Osteocyte (in vitro differentiated cells): Measurements from ENCODE around the gene SH3PXD2A. TPM values are rescaled to one million over a fixed set of nuclear protein-coding genes. Genes with fewer than 3 reads are reported as not detected.

Source experiments
- DNase-seq: peaks from one replicate; pipeline ENCODE4 v3.0.0; 2021; ENCODE audit warnings: mixed read lengths; ENCODE audit not compliant: unreplicated experiment; ENCODE audit errors: extremely low spot score
- H3K27ac Mint-ChIP-seq: one replicate; pipeline ENCODE4 v1.8.0; 2021; ENCODE audit warnings: mild to moderate bottlenecking, mixed read lengths; ENCODE audit not compliant: unreplicated experiment
- H3K27me3 Mint-ChIP-seq: one replicate; pipeline ENCODE4 v1.8.0; 2021; ENCODE audit warnings: mixed read lengths; ENCODE audit not compliant: unreplicated experiment
- H3K36me3 Mint-ChIP-seq: one replicate; pipeline ENCODE4 v1.8.0; 2021; ENCODE audit warnings: mixed read lengths; ENCODE audit not compliant: unreplicated experiment
- H3K4me1 Mint-ChIP-seq: one replicate; pipeline ENCODE4 v1.8.0; 2021; ENCODE audit warnings: mixed read lengths; ENCODE audit not compliant: unreplicated experiment
- H3K4me3 Mint-ChIP-seq: one replicate; pipeline ENCODE4 v1.8.0; 2021; ENCODE audit warnings: mild to moderate bottlenecking, moderate library complexity, mixed read lengths; ENCODE audit not compliant: unreplicated experiment
- H3K9me3 Mint-ChIP-seq: one replicate; pipeline ENCODE4 v1.8.0; 2021; ENCODE audit warnings: mixed read lengths; ENCODE audit not compliant: unreplicated experiment
- CTCF ChIP-seq: fragments of 200-600 bp; sonication (generic); IDR thresholded peaks from 2 replicates; pipeline ENCODE4 v1.5.0; 2021; ENCODE audit warnings: antibody characterized with exemption, mild to moderate bottlenecking, moderate library complexity
- total RNA-seq: library from RNA; stranded (reverse); gene quantifications from 2 replicates; pipeline ENCODE4 v1.2.1, GENCODE V29; 2021

SH3PXD2A gene
- total RNA-seq, 1 donor from 2014 or later: 43.0 TPM

- TF ChIP-seq CTCF: no peak
- no peak overlapping the region for H3K4me3 Mint-ChIP-seq
- H3K27ac Mint-ChIP-seq: no peak overlapping the region
Measured at GRCh38 chr10:103789161-103789560, 66.2 kb downstream of the SH3PXD2A start.

GRCh38 chr10:103787331-103787730 is 68.0 kb downstream of the SH3PXD2A start:
- no peak for DNase-seq
- TF ChIP-seq CTCF: no peak
- H3K4me3 Mint-ChIP-seq: no peak overlapping the region
- H3K27ac Mint-ChIP-seq: no peak overlapping the region
- H3K4me1 Mint-ChIP-seq: peaks cover 4% of the 10 kb centered on the region
- H3K9me3 Mint-ChIP-seq: no peaks in the 10 kb centered on the region
- peaks cover 34% of the 10 kb centered on the region for H3K27me3 Mint-ChIP-seq
- H3K36me3 Mint-ChIP-seq: no peaks in the 10 kb centered on the region

More at GRCh38 chr10:103789161-103789560, 66.2 kb downstream of the SH3PXD2A start:
- no peak for DNase-seq
- H3K9me3 Mint-ChIP-seq: no peaks in the 10 kb centered on the region
- H3K27me3 Mint-ChIP-seq: peaks cover 18% of the 10 kb centered on the region
- no peaks in the 10 kb centered on the region for H3K36me3 Mint-ChIP-seq
- H3K4me1 Mint-ChIP-seq: no peaks in the 10 kb centered on the region

- H3K4me1 Mint-ChIP-seq: peaks cover 4% of the 10 kb centered on the region
- peaks cover 43% of the 10 kb centered on the region for H3K27me3 Mint-ChIP-seq
- no peak overlapping the region for H3K4me3 Mint-ChIP-seq
- no peak overlapping the region for H3K27ac Mint-ChIP-seq
- DNase-seq: no peak
- no peaks in the 10 kb centered on the region for H3K36me3 Mint-ChIP-seq
- H3K9me3 Mint-ChIP-seq: no peaks in the 10 kb centered on the region
- TF ChIP-seq CTCF: no peak
Measured at GRCh38 chr10:103786020-103786419, 69.4 kb downstream of the SH3PXD2A start.

- no peak overlapping the region for H3K27ac Mint-ChIP-seq
- no peak for DNase-seq
- peaks cover 4% of the 10 kb centered on the region for H3K4me1 Mint-ChIP-seq
- no peaks in the 10 kb centered on the region for H3K36me3 Mint-ChIP-seq
- TF ChIP-seq CTCF: no peak
- H3K27me3 Mint-ChIP-seq: peaks cover 48% of the 10 kb centered on the region
- H3K4me3 Mint-ChIP-seq: no peak overlapping the region
- H3K9me3 Mint-ChIP-seq: no peaks in the 10 kb centered on the region
Measured at GRCh38 chr10:103784723-103785418, 70.5 kb downstream of the SH3PXD2A start.

- Mint-ChIP-seq H3K4me1 (peaks cover 4% of the 10 kb centered on the region), H3K9me3 (no peaks in the 10 kb centered on the region)
Measured at GRCh38 chr10:103784089-103784488, 71.3 kb downstream of the SH3PXD2A start.

More at GRCh38 chr10:103784089-103784488, 71.3 kb downstream of the SH3PXD2A start:
- no peak overlapping the region for H3K4me3 Mint-ChIP-seq
- H3K36me3 Mint-ChIP-seq: no peaks in the 10 kb centered on the region
- H3K27ac Mint-ChIP-seq: no peak overlapping the region
- no peak for TF ChIP-seq CTCF
- H3K27me3 Mint-ChIP-seq: peaks cover 48% of the 10 kb centered on the region
- no peak for DNase-seq
